NCI-H446 treated with DMSO at 0.1 percent for 48 hours (cell line): ENCODE measurements around the gene MFAP4.
A peak's percentile ranks its signal among the peaks of the same experiment; 100 is the strongest.

ENCODE experiments used
- DNase-seq: peaks from one replicate; lab custom pipeline; 2025; lab: John Stamatoyannopoulos, UW

The MFAP4 gene

GRCh38 chr17:19385521-19385983 lies 1.4 kb downstream of the MFAP4 start:
- DNase-seq = no peak

- peak; percentile 84 for DNase-seq
These were observed 2.1 kb downstream of the MFAP4 start for GRCh38 chr17:19384723-19385391.

GRCh38 chr17:19383681-19384470 lies 3.1 kb downstream of the MFAP4 start:
- no peak for DNase-seq

- DNase-seq = no peak
These were observed 4.2 kb downstream of the MFAP4 start for GRCh38 chr17:19382531-19383444.

- DNase-seq = no peak
These were observed 5.1 kb downstream of the MFAP4 start for GRCh38 chr17:19381741-19382444.

- no peak for DNase-seq
These were observed 5.6 kb downstream of the MFAP4 start for GRCh38 chr17:19381361-19381740.

- DNase-seq = no peak
These were observed 6.3 kb downstream of the MFAP4 start for GRCh38 chr17:19380481-19381301.

GRCh38 chr17:19379361-19380065 lies 7.5 kb downstream of the MFAP4 start:
- no peak for DNase-seq

GRCh38 chr17:19378416-19379360 lies 8.3 kb downstream of the MFAP4 start, which contains the start of gene MAPK7:
Gene MAPK7 (plus strand): TSS chr17:19378498. CDS start chr17:19378901, 403 bp downstream.
- DNase-seq = no peak

- DNase-seq = peak; percentile 97
These were observed 9.2 kb downstream of the MFAP4 start for GRCh38 chr17:19377602-19378415.

GRCh38 chr17:19376811-19377210 lies 10.2 kb downstream of the MFAP4 start:
- DNase-seq = no peak

GRCh38 chr17:19375732-19376131 lies 11.3 kb downstream of the MFAP4 start:
- DNase-seq = no peak

- no peak for DNase-seq
These were observed 12.9 kb downstream of the MFAP4 start for GRCh38 chr17:19374136-19374535.

GRCh38 chr17:19372866-19373504 lies 14.0 kb downstream of the MFAP4 start:
- DNase-seq = no peak

GRCh38 chr17:19372439-19372838 lies 14.6 kb downstream of the MFAP4 start:
- DNase-seq = no peak

GRCh38 chr17:19372011-19372370 lies 15.0 kb downstream of the MFAP4 start:
- no peak for DNase-seq

- DNase-seq = no peak
These were observed 15.6 kb downstream of the MFAP4 start for GRCh38 chr17:19371259-19372010.
